Sigmoid colon (tissue), 3 donors: ENCODE results near the gene HIVEP3.

Experiments
- CTCF ChIP-seq, 4 experiments: fragments of 450-650 bp in 3 of 4; fragments of 200-600 bp in 1 of 4; IDR thresholded peaks; one replicate each; pipeline ENCODE4 v1.5.1; 2016 to 2019; ENCODE audit warnings: antibody characterized with exemption in 4 of 4, mild to moderate bottlenecking in 3 of 4, moderate library complexity in 2 of 4
- POLR2A ChIP-seq, 2 donors: fragments of 450-650 bp; IDR thresholded peaks; one replicate each; pipeline ENCODE4 v1.6.1; 2016; ENCODE audit warnings: antibody characterized with exemption in 2 of 2, mild to moderate bottlenecking in 2 of 2, moderate library complexity in 2 of 2

GRCh38 chr1:41682149-41682548 is 236.6 kb downstream of the HIVEP3 start:
- TF ChIP-seq CTCF (IDR thresholded peaks at IDR 0.05) (no peak), POLR2A (IDR thresholded peaks at IDR 0.05) (no peak)
